ENCODE results near the gene ME3. TPM values are rescaled to one million over a fixed set of nuclear protein-coding genes. Genes with fewer than 3 reads are reported as not detected.
"Not testable (repeated sequence)": the region's sequence is repeated elsewhere in the genome, so short reads cannot be mapped to it uniquely, and the experiment has no call there.

ME3 gene
- total and polyA plus RNA-seq, 2 donors (not counting 1 experiment from before 2014, with no cell fraction given) = 1.3 TPM; not detected in 1

DNA sequence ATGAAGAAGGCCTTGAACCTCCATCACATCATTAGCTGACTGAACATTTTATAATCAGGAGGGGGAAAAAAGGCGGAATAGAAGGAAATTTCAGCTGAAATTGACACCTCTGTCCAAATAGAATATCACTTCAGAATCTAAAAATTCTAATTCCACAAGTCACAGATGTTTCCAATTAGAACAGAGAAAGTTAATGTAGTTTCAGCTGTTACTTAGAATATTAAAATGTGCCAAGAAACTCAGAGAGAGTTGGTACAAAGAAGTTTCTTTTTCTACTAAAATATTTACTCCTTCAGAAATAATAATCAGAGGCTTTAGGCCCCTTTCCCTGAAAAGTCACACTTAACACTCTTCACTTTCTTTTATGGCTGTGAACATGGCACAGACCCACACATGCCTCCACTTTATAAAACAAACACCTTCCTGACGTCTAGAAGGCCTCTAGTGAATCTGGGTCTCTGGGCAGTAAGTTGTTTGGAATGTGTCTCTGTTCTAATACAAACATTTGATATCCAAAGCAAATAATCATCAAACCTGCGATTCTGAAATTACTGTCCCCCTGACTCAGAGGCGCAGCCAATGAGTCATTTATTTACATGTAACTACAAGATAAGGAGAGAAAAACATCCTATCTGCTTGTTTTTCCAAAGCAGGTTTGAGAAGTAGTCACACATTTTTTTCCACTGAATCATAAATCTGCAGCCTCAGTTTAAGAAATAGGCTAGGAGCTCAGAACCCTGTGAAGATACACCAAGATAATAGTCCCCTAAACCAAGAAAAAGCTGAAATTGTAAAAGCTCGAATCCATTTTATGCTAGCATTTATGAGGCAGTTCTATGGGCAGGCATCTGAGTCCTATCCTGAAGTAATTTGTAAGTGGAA is 148.4 kb downstream of the ME3 start:
- no peaks in the 10 kb centered on the region for H4K20me1 ChIP-seq (ENCODE audit: control insufficient read depth, insufficient read depth, low read length, poor library complexity, severe bottlenecking)
- H3K4me3 Mint-ChIP-seq = no peak overlapping the region
- no peak overlapping the region for H3K4me2 ChIP-seq (replicated peaks; ENCODE audit: low read depth, low read length, poor library complexity, severe bottlenecking)
- H3K27me3 ChIP-seq (replicated peaks in 1 of 4; ENCODE audit: control extremely low read depth in 1 of 4, control insufficient read depth in 3 of 4, insufficient read depth in 4 of 4, low read length in 3 of 4) = no peaks in the 10 kb centered on the region
- H3K4me3 ChIP-seq (ENCODE audit: control extremely low read depth in 1 of 5, extremely low read depth in 1 of 5, insufficient read depth in 1 of 5, low read depth in 2 of 5, low read length in 4 of 5) = no peak overlapping the region
- no peak for ATAC-seq (ENCODE audit: low read depth)
- WGBS (ENCODE audit: insufficient coverage) = no CpG with 5 or more reads among the region's 5 CpGs
- peaks cover 8% of the 10 kb centered on the region for H3K9me3 Mint-ChIP-seq (ENCODE audit: insufficient read depth)
- H2AFZ ChIP-seq (ENCODE audit: insufficient read depth, low read depth, low read length, poor library complexity, severe bottlenecking) = no peak overlapping the region
- H3K4me1 Mint-ChIP-seq = no peaks in the 10 kb centered on the region
- TF ChIP-seq, protein P1, sequence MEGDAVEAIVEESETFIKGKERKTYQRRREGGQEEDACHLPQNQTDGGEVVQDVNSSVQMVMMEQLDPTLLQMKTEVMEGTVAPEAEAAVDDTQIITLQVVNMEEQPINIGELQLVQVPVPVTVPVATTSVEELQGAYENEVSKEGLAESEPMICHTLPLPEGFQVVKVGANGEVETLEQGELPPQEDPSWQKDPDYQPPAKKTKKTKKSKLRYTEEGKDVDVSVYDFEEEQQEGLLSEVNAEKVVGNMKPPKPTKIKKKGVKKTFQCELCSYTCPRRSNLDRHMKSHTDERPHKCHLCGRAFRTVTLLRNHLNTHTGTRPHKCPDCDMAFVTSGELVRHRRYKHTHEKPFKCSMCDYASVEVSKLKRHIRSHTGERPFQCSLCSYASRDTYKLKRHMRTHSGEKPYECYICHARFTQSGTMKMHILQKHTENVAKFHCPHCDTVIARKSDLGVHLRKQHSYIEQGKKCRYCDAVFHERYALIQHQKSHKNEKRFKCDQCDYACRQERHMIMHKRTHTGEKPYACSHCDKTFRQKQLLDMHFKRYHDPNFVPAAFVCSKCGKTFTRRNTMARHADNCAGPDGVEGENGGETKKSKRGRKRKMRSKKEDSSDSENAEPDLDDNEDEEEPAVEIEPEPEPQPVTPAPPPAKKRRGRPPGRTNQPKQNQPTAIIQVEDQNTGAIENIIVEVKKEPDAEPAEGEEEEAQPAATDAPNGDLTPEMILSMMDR (IDR thresholded peaks at IDR 0.05) = no peak
- TF ChIP-seq EZH2 (IDR thresholded peaks at IDR 0.05; ENCODE audit: borderline replicate concordance, insufficient read depth, low read depth, low read length, poor library complexity, severe bottlenecking) = no peak
- no peaks in the 10 kb centered on the region for H3K36me3 ChIP-seq (replicated peaks in 1 of 2; ENCODE audit: control extremely low read depth in 1 of 2, control insufficient read depth in 1 of 2, extremely low read depth in 1 of 2, insufficient read depth in 2 of 2, low read length in 1 of 2)
- ChIA-PET CTCF (no interaction called here), POLR2A (no interaction called here)
- H3K9me3 ChIP-seq (ENCODE audit: control extremely low read depth in 1 of 3, control insufficient read depth in 2 of 3, insufficient read depth in 1 of 3, low read length in 2 of 3) = peaks cover 0 to 10% (median 0%) of the 10 kb centered on the region in 3 donors
- no peak overlapping the region for H3K9ac ChIP-seq (ENCODE audit: low read length)
- H3K79me2 ChIP-seq (ENCODE audit: control insufficient read depth, insufficient read depth, low read length) = no peaks in the 10 kb centered on the region
- H3K27me3 Mint-ChIP-seq = peaks cover 26% of the 10 kb centered on the region
- no peak overlapping the region for H3K27ac ChIP-seq (ENCODE audit: low read length in 2 of 2)
- no peak for DNase-seq
- no peaks in the 10 kb centered on the region for H3K4me1 ChIP-seq (ENCODE audit: control insufficient read depth in 2 of 2, insufficient read depth in 2 of 2, low read length in 2 of 2)
- no peak overlapping the region for H3K27ac Mint-ChIP-seq
- intact Hi-C loops (cut with micrococcal nuclease) = no loop called here

GRCh38 chr11:86522512-86522911 is 149.9 kb downstream of the ME3 start:
- H3K4me2 ChIP-seq (replicated peaks; ENCODE audit: low read depth, low read length, poor library complexity, severe bottlenecking); DNase-seq; H3K4me1 Mint-ChIP-seq; H3K9me3 Mint-ChIP-seq (ENCODE audit: insufficient read depth); H3K27ac Mint-ChIP-seq; H3K36me3 ChIP-seq (replicated peaks in 1 of 2; ENCODE audit: control extremely low read depth in 1 of 2, control insufficient read depth in 1 of 2, extremely low read depth in 1 of 2, insufficient read depth in 2 of 2, low read length in 1 of 2); H3K4me3 ChIP-seq (ENCODE audit: control extremely low read depth in 1 of 5, extremely low read depth in 1 of 5, insufficient read depth in 1 of 5, low read depth in 2 of 5, low read length in 4 of 5); H3K9ac ChIP-seq (ENCODE audit: low read length); H3K4me1 ChIP-seq (ENCODE audit: control insufficient read depth in 2 of 2, insufficient read depth in 2 of 2, low read length in 2 of 2); H3K27me3 ChIP-seq (replicated peaks in 1 of 4; ENCODE audit: control extremely low read depth in 1 of 4, control insufficient read depth in 3 of 4, insufficient read depth in 4 of 4, low read length in 3 of 4); H2AFZ ChIP-seq (ENCODE audit: insufficient read depth, low read depth, low read length, poor library complexity, severe bottlenecking); intact Hi-C loops (cut with micrococcal nuclease); POLR2A ChIA-PET; CTCF ChIA-PET; H3K4me3 Mint-ChIP-seq; H4K20me1 ChIP-seq (ENCODE audit: control insufficient read depth, insufficient read depth, low read length, poor library complexity, severe bottlenecking); ATAC-seq (ENCODE audit: low read depth); H3K79me2 ChIP-seq (ENCODE audit: control insufficient read depth, insufficient read depth, low read length); H3K27ac ChIP-seq (ENCODE audit: low read length in 2 of 2): not testable (repeated sequence)
- no CpG with 5 or more reads among the region's 5 CpGs for WGBS (ENCODE audit: insufficient coverage)
- H3K9me3 ChIP-seq (ENCODE audit: control extremely low read depth in 1 of 3, control insufficient read depth in 2 of 3, insufficient read depth in 1 of 3, low read length in 2 of 3) = peaks cover 0 to 10% (median 0%) of the 10 kb centered on the region in 3 donors
- peaks cover 20% of the 10 kb centered on the region for H3K27me3 Mint-ChIP-seq
